Measurements from ENCODE around the gene BLTP1.

Gene BLTP1

DNA sequence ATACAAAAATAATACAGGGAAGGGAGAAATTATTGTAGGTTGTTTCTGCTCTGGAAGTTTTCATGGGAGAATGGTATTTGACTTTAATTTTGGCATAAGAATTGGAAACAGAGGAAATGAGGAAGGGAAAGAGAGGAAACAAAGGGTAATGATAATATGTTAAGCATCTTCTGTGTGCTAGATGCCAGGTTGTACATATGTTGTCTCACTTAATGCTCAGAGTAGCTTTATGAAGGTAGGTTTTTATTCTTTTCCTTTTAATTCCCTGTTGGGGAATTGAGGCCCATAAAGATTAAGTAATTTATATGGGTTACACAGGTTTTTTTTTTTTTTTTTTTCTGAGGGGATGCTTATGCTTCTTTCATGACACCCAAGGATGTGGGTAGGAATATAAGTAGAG, 19.2 kb downstream of the BLTP1 start:
- no peak for DNase-seq (ENCODE audit: low read depth in 1 of 2, low spot score in 1 of 2)

GRCh38 chr4:122172266-122172665, 20.1 kb downstream of the BLTP1 start:
- no peak for DNase-seq (ENCODE audit: low read depth in 1 of 2, low spot score in 1 of 2)

GRCh38 chr4:122178961-122179360, 26.8 kb downstream of the BLTP1 start:
- DNase-seq (ENCODE audit: low read depth in 1 of 2, low spot score in 1 of 2): no peak

DNA sequence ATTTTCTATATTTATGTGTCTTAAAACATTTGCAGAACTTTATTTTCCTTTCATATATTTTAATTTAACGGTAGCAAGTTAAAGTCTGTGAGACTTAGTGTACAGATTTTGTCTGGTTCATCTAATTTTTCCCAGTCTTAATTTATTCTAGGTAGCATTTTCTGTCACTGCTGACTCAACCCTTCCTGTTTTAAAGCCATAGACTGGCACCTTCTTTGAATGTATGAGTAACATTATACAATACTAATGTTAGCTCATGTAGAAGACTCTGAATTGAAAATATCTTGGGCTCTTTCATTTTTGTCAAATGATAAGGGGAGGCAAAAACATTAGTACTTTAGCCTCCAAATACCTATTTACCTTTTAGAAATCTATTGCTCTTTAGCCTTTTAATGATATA, 43.6 kb downstream of the BLTP1 start:
- DNase-seq (ENCODE audit: low read depth in 1 of 2, low spot score in 1 of 2): no peak

All from activated CD4-positive, alpha-beta T cell treated with anti-CD3 and anti-CD28 coated beads, Interleukin-2, amount 50 U/mL, for 24 hours (primary cell).